GM12878 (cell line): Measurements from ENCODE around the gene PTK7. TPM values are rescaled to one million over a fixed set of nuclear protein-coding genes. Genes with fewer than 3 reads are reported as not detected.

Source experiments
- BCL11A ChIP-seq: IDR thresholded peaks from 2 replicates; pipeline ENCODE4 v1.6.1; 2011; ENCODE audit warnings: low read depth, low read length
- CHD4 ChIP-seq: fragments of 200-600 bp; sonication (generic); IDR thresholded peaks from 2 replicates; pipeline ENCODE4 v1.6.1; 2016; ENCODE audit warnings: mild to moderate bottlenecking
- ESRRA ChIP-seq: IDR thresholded peaks from 2 replicates; pipeline ENCODE4 v1.6.1; 2012; ENCODE audit warnings: mild to moderate bottlenecking, low read length, improper control_type of control experiment
- GABPA ChIP-seq: IDR thresholded peaks from 2 replicates; pipeline ENCODE4 v1.6.1; 2014; ENCODE audit warnings: antibody characterized with exemption, low read depth, mild to moderate bottlenecking, inconsistent platforms
- HDAC6 ChIP-seq: fragments of 200-600 bp; sonication (generic); IDR thresholded peaks from one replicate; pipeline ENCODE4 v1.8.0; 2017; ENCODE audit warnings: antibody characterized with exemption; ENCODE audit not compliant: unreplicated experiment
- IKZF2 ChIP-seq, 2 experiments: fragments of 450-650 bp; IDR thresholded peaks; 2 replicates each; pipeline ENCODE4 v1.6.1; 2017; ENCODE audit warnings: mild to moderate bottlenecking in 2 of 2, moderate library complexity in 2 of 2
- JUND ChIP-seq: IDR thresholded peaks from 2 replicates; pipeline ENCODE4 v1.6.1; 2012; ENCODE audit warnings: low read depth, mild to moderate bottlenecking, low read length, improper control_type of control experiment, moderate library complexity
- NBN ChIP-seq: fragments of 450-650 bp; IDR thresholded peaks from 2 replicates; pipeline ENCODE4 v1.6.1; 2016
- RAD51 ChIP-seq: fragments of 450-650 bp; IDR thresholded peaks from 2 replicates; pipeline ENCODE4 v1.6.1; 2016; ENCODE audit warnings: moderate library complexity, mild to moderate bottlenecking, inconsistent platforms
- RB1 ChIP-seq: fragments of 450-650 bp; formaldehyde crosslinking; IDR thresholded peaks from 2 replicates; pipeline ENCODE4 v1.6.1; 2017; ENCODE audit warnings: mild to moderate bottlenecking, borderline replicate concordance
- RUNX3 ChIP-seq: IDR thresholded peaks from 2 replicates; pipeline ENCODE4 v1.6.1; 2012; ENCODE audit warnings: low read length, inconsistent platforms
- SMAD1 ChIP-seq: fragments of 450-650 bp; IDR thresholded peaks from 2 replicates; pipeline ENCODE4 v1.6.1; 2018; ENCODE audit warnings: mild to moderate bottlenecking, low read depth; ENCODE audit not compliant: partially characterized antibody
- SRF ChIP-seq, 2 experiments: IDR thresholded peaks; 2 replicates each; pipeline ENCODE4 v1.6.1; 2011; ENCODE audit warnings: low read depth in 2 of 2, low read length in 2 of 2, mild to moderate bottlenecking in 1 of 2, moderate library complexity in 1 of 2
- STAT3 ChIP-seq: IDR thresholded peaks from 2 replicates; pipeline ENCODE4 v1.6.1; 2011; ENCODE audit warnings: low read depth, low read length, improper control_type of control experiment
- TARDBP ChIP-seq: IDR thresholded peaks from 2 replicates; pipeline ENCODE4 v1.6.1; 2016; ENCODE audit warnings: borderline replicate concordance
- ZNF207 ChIP-seq: fragments of 450-650 bp; IDR thresholded peaks from 2 replicates; pipeline ENCODE4 v1.6.1; 2014; ENCODE audit warnings: antibody characterized with exemption, mild to moderate bottlenecking, borderline replicate concordance
- ZNF622 ChIP-seq: fragments of 450-650 bp; IDR thresholded peaks from 2 replicates; pipeline ENCODE4 v1.6.1; 2017; ENCODE audit warnings: mild to moderate bottlenecking, inconsistent platforms
- polyA plus RNA-seq, 11 experiments: library from polyadenylated mRNA; depleted of rRNA in 4 of 11; unstranded in 6 of 11; stranded (reverse) in 5 of 11; fragments of >200 nt; fragmentation: Nextera tagmentation in 4 of 11; fragmentation: Illumina TruSeq in 1 of 11; extraction: Ambion mirVana in 4 of 11; extraction: Trizol in 1 of 11; gene quantifications; 1 replicate in 1 of 11; 2 replicates in 10 of 11; pipeline versions ENCODE4 v1.2.1 to v1.2.3, GENCODE V29; 2011 to 2016; ENCODE audit warnings: inconsistent platforms in 2 of 11, missing spikeins in 2 of 11, low read depth in 1 of 11
- total RNA-seq, 4 experiments: library from RNA; depleted of rRNA in 3 of 4; stranded (reverse); fragments of >200 nt in 3 of 4; fragmentation: Illumina TruSeq in 1 of 4; extraction: Trizol in 1 of 4; gene quantifications; 2 replicates each; pipeline versions ENCODE4 v1.2.1 to v1.2.3, GENCODE V29; 2013 to 2021
- TF ChIP-seq, protein P1 (sequence below): fragments of 450-650 bp; IDR thresholded peaks from 2 replicates; pipeline ENCODE4 v1.6.1; 2016; ENCODE audit warnings: mild to moderate bottlenecking
- TF ChIP-seq, protein P2 (sequence below): fragments of 450-650 bp; IDR thresholded peaks from 2 replicates; pipeline ENCODE4 v1.6.1; 2017; ENCODE audit warnings: low read depth, mild to moderate bottlenecking, moderate library complexity
- TF ChIP-seq, protein P3 (sequence below): IDR thresholded peaks from 2 replicates; pipeline ENCODE4 v1.6.1; 2011; ENCODE audit warnings: low read depth, mild to moderate bottlenecking, low read length, moderate library complexity, borderline replicate concordance; ENCODE audit errors: extremely low read depth
- TF ChIP-seq, protein P4 (sequence below): IDR thresholded peaks from 2 replicates; pipeline ENCODE4 v1.6.1; 2011; ENCODE audit warnings: borderline replicate concordance, low read depth, mild to moderate bottlenecking, moderate library complexity, low read length; ENCODE audit not compliant: insufficient read depth, poor library complexity, severe bottlenecking
- TF ChIP-seq, protein P5 (sequence below): fragments of 450-650 bp; IDR thresholded peaks from 2 replicates; pipeline ENCODE4 v1.6.1; 2017; ENCODE audit warnings: borderline replicate concordance
- TF ChIP-seq, protein P6 (sequence below): IDR thresholded peaks from 2 replicates; pipeline ENCODE4 v1.6.1; 2012; ENCODE audit warnings: low read depth, low read length, improper control_type of control experiment

The PTK7 gene
- total and polyA plus RNA-seq, 10 of the 15 experiments (the other 5 are each of a cell fraction or from before 2014, with no cell fraction given) = 0.18 to 14.4 (median 3.3) TPM; not detected in 1

DNA sequence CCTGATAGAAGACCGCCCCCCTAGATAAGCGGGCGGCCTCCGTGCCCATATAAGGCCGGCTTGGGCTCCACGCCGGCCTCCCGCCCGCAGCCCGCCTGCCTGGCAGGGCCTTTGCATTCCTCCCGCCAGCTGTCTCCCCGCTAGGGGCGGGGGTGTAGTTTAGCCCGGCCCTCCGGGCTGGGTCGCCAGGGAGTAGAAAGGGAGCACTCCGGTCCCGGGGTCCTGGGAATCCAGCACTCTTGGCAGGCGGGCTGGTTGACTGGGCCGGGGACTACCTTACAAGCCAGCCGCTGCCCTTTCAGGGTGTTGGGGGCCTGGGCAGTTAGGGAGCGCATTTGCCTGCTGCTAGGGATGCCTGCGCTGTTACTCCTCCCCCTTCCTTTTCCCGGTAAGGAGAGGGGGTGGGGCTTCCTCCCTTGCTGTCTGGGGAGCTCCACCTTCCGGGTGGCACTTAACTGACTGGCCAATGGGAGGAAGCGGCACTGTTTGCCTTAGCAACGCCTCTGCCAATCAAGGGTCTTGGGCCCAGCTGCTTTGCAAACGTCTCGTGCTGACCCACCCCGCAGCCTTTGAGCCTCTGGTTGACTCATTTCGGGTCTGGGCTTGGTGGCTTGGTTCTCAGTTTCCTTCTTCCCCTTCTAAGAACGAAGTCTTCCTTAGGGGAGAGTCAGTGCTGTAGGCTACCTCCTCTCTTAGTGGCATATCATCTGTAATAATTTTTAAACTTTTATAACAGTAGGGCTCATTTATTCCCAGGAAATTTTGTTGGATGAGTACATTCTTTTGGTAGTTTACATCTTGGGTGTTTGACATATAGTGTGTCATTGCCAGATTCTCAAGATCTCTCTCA is 98.4 kb downstream of the PTK7 start (continued):
- TF ChIP-seq ZNF207 (0 out of 2 replicates have a peak, but pooled peaks have one; percentile 35), RAD51 (no peak), BCL11A (no peak), RUNX3 (peak; percentile 74), SRF (IDR thresholded peaks at IDR 0.05; ENCODE audit: low read depth in 2 of 2, low read length in 2 of 2) (peak; percentile 94 to 98), ESRRA (no peak), HDAC6 (no peak), SMAD1 (no peak), NBN (0 out of 2 replicates have a peak, but pooled peaks have one; percentile 55), RB1 (peak; percentile 78; the same call in 1 of the 2 replicates), GABPA (no peak), ZNF622 (no peak), CHD4 (no peak), IKZF2 (IDR thresholded peaks at IDR 0.05) (peak; percentile 58 to 82), JUND (peak; percentile 89), TARDBP (no peak), STAT3 (no peak)
- TF ChIP-seq, protein P1, sequence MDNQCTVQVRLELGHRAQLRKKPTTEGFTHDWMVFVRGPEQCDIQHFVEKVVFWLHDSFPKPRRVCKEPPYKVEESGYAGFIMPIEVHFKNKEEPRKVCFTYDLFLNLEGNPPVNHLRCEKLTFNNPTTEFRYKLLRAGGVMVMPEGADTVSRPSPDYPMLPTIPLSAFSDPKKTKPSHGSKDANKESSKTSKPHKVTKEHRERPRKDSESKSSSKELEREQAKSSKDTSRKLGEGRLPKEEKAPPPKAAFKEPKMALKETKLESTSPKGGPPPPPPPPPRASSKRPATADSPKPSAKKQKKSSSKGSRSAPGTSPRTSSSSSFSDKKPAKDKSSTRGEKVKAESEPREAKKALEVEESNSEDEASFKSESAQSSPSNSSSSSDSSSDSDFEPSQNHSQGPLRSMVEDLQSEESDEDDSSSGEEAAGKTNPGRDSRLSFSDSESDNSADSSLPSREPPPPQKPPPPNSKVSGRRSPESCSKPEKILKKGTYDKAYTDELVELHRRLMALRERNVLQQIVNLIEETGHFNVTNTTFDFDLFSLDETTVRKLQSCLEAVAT = peak; percentile 83; the same call in 1 of the 2 replicates
- TF ChIP-seq, protein P2, sequence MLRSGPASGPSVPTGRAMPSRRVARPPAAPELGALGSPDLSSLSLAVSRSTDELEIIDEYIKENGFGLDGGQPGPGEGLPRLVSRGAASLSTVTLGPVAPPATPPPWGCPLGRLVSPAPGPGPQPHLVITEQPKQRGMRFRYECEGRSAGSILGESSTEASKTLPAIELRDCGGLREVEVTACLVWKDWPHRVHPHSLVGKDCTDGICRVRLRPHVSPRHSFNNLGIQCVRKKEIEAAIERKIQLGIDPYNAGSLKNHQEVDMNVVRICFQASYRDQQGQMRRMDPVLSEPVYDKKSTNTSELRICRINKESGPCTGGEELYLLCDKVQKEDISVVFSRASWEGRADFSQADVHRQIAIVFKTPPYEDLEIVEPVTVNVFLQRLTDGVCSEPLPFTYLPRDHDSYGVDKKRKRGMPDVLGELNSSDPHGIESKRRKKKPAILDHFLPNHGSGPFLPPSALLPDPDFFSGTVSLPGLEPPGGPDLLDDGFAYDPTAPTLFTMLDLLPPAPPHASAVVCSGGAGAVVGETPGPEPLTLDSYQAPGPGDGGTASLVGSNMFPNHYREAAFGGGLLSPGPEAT = peak; percentile 78
- TF ChIP-seq, protein P3, sequence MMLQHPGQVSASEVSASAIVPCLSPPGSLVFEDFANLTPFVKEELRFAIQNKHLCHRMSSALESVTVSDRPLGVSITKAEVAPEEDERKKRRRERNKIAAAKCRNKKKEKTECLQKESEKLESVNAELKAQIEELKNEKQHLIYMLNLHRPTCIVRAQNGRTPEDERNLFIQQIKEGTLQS = no peak
- TF ChIP-seq, protein P4, sequence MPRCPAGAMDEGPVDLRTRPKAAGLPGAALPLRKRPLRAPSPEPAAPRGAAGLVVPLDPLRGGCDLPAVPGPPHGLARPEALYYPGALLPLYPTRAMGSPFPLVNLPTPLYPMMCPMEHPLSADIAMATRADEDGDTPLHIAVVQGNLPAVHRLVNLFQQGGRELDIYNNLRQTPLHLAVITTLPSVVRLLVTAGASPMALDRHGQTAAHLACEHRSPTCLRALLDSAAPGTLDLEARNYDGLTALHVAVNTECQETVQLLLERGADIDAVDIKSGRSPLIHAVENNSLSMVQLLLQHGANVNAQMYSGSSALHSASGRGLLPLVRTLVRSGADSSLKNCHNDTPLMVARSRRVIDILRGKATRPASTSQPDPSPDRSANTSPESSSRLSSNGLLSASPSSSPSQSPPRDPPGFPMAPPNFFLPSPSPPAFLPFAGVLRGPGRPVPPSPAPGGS = no peak
- TF ChIP-seq, protein P5, sequence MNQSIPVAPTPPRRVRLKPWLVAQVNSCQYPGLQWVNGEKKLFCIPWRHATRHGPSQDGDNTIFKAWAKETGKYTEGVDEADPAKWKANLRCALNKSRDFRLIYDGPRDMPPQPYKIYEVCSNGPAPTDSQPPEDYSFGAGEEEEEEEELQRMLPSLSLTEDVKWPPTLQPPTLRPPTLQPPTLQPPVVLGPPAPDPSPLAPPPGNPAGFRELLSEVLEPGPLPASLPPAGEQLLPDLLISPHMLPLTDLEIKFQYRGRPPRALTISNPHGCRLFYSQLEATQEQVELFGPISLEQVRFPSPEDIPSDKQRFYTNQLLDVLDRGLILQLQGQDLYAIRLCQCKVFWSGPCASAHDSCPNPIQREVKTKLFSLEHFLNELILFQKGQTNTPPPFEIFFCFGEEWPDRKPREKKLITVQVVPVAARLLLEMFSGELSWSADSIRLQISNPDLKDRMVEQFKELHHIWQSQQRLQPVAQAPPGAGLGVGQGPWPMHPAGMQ = no peak
- TF ChIP-seq, protein P6, sequence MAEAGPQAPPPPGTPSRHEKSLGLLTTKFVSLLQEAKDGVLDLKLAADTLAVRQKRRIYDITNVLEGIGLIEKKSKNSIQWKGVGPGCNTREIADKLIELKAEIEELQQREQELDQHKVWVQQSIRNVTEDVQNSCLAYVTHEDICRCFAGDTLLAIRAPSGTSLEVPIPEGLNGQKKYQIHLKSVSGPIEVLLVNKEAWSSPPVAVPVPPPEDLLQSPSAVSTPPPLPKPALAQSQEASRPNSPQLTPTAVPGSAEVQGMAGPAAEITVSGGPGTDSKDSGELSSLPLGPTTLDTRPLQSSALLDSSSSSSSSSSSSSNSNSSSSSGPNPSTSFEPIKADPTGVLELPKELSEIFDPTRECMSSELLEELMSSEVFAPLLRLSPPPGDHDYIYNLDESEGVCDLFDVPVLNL = peak; percentile 42
